GM23338 (cell line): ENCODE results near the gene LILRB5.

Source experiments
- EZH2 ChIP-seq: fragments of 200-600 bp; sonication (generic); IDR thresholded peaks from one replicate; pipeline ENCODE4 v1.8.0; 2017; ENCODE audit warnings: antibody characterized with exemption, mild to moderate bottlenecking, low read depth; ENCODE audit not compliant: unreplicated experiment
- EZH2phosphoT487 ChIP-seq: fragments of 200-600 bp; sonication (generic); IDR thresholded peaks from one replicate; pipeline ENCODE4 v1.8.1; 2018; ENCODE audit warnings: antibody characterized with exemption; ENCODE audit not compliant: unreplicated experiment
- JUNB ChIP-seq: IDR thresholded peaks from one replicate; pipeline ENCODE4 v1.6.1; 2016; ENCODE audit warnings: antibody characterized with exemption; ENCODE audit not compliant: unreplicated experiment
- TF ChIP-seq, protein P1 (sequence below): IDR thresholded peaks from one replicate; pipeline ENCODE4 v1.6.1; 2018; ENCODE audit warnings: antibody characterized with exemption; ENCODE audit not compliant: unreplicated experiment
- TF ChIP-seq, protein P2 (sequence below), 2 experiments: fragments of 200-600 bp in 1 of 2; sonication (generic) in 1 of 2; conservative IDR thresholded peaks; 2 replicates each; pipeline versions ENCODE4 v1.5.1 to v1.6.1; 2016 to 2017; ENCODE audit warnings: antibody characterized with exemption in 2 of 2, low read depth in 2 of 2, mild to moderate bottlenecking in 2 of 2, moderate library complexity in 1 of 2
- TF ChIP-seq, protein P3 (sequence below): fragments of 250-450 bp; sonication (Bioruptor Pico); IDR thresholded peaks from 2 replicates; pipeline ENCODE4 v1.5.0; 2020; ENCODE audit warnings: mild to moderate bottlenecking, moderate library complexity

GRCh38 chr19:54247106-54247930, 9.8 kb downstream of the LILRB5 start:
- TF ChIP-seq, protein P1, sequence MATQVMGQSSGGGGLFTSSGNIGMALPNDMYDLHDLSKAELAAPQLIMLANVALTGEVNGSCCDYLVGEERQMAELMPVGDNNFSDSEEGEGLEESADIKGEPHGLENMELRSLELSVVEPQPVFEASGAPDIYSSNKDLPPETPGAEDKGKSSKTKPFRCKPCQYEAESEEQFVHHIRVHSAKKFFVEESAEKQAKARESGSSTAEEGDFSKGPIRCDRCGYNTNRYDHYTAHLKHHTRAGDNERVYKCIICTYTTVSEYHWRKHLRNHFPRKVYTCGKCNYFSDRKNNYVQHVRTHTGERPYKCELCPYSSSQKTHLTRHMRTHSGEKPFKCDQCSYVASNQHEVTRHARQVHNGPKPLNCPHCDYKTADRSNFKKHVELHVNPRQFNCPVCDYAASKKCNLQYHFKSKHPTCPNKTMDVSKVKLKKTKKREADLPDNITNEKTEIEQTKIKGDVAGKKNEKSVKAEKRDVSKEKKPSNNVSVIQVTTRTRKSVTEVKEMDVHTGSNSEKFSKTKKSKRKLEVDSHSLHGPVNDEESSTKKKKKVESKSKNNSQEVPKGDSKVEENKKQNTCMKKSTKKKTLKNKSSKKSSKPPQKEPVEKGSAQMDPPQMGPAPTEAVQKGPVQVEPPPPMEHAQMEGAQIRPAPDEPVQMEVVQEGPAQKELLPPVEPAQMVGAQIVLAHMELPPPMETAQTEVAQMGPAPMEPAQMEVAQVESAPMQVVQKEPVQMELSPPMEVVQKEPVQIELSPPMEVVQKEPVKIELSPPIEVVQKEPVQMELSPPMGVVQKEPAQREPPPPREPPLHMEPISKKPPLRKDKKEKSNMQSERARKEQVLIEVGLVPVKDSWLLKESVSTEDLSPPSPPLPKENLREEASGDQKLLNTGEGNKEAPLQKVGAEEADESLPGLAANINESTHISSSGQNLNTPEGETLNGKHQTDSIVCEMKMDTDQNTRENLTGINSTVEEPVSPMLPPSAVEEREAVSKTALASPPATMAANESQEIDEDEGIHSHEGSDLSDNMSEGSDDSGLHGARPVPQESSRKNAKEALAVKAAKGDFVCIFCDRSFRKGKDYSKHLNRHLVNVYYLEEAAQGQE = no peak
- TF ChIP-seq, protein P2, sequence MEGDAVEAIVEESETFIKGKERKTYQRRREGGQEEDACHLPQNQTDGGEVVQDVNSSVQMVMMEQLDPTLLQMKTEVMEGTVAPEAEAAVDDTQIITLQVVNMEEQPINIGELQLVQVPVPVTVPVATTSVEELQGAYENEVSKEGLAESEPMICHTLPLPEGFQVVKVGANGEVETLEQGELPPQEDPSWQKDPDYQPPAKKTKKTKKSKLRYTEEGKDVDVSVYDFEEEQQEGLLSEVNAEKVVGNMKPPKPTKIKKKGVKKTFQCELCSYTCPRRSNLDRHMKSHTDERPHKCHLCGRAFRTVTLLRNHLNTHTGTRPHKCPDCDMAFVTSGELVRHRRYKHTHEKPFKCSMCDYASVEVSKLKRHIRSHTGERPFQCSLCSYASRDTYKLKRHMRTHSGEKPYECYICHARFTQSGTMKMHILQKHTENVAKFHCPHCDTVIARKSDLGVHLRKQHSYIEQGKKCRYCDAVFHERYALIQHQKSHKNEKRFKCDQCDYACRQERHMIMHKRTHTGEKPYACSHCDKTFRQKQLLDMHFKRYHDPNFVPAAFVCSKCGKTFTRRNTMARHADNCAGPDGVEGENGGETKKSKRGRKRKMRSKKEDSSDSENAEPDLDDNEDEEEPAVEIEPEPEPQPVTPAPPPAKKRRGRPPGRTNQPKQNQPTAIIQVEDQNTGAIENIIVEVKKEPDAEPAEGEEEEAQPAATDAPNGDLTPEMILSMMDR (conservative IDR thresholded peaks at IDR 0.05; ENCODE audit: low read depth in 2 of 2) = no peak
- TF ChIP-seq, protein P3, sequence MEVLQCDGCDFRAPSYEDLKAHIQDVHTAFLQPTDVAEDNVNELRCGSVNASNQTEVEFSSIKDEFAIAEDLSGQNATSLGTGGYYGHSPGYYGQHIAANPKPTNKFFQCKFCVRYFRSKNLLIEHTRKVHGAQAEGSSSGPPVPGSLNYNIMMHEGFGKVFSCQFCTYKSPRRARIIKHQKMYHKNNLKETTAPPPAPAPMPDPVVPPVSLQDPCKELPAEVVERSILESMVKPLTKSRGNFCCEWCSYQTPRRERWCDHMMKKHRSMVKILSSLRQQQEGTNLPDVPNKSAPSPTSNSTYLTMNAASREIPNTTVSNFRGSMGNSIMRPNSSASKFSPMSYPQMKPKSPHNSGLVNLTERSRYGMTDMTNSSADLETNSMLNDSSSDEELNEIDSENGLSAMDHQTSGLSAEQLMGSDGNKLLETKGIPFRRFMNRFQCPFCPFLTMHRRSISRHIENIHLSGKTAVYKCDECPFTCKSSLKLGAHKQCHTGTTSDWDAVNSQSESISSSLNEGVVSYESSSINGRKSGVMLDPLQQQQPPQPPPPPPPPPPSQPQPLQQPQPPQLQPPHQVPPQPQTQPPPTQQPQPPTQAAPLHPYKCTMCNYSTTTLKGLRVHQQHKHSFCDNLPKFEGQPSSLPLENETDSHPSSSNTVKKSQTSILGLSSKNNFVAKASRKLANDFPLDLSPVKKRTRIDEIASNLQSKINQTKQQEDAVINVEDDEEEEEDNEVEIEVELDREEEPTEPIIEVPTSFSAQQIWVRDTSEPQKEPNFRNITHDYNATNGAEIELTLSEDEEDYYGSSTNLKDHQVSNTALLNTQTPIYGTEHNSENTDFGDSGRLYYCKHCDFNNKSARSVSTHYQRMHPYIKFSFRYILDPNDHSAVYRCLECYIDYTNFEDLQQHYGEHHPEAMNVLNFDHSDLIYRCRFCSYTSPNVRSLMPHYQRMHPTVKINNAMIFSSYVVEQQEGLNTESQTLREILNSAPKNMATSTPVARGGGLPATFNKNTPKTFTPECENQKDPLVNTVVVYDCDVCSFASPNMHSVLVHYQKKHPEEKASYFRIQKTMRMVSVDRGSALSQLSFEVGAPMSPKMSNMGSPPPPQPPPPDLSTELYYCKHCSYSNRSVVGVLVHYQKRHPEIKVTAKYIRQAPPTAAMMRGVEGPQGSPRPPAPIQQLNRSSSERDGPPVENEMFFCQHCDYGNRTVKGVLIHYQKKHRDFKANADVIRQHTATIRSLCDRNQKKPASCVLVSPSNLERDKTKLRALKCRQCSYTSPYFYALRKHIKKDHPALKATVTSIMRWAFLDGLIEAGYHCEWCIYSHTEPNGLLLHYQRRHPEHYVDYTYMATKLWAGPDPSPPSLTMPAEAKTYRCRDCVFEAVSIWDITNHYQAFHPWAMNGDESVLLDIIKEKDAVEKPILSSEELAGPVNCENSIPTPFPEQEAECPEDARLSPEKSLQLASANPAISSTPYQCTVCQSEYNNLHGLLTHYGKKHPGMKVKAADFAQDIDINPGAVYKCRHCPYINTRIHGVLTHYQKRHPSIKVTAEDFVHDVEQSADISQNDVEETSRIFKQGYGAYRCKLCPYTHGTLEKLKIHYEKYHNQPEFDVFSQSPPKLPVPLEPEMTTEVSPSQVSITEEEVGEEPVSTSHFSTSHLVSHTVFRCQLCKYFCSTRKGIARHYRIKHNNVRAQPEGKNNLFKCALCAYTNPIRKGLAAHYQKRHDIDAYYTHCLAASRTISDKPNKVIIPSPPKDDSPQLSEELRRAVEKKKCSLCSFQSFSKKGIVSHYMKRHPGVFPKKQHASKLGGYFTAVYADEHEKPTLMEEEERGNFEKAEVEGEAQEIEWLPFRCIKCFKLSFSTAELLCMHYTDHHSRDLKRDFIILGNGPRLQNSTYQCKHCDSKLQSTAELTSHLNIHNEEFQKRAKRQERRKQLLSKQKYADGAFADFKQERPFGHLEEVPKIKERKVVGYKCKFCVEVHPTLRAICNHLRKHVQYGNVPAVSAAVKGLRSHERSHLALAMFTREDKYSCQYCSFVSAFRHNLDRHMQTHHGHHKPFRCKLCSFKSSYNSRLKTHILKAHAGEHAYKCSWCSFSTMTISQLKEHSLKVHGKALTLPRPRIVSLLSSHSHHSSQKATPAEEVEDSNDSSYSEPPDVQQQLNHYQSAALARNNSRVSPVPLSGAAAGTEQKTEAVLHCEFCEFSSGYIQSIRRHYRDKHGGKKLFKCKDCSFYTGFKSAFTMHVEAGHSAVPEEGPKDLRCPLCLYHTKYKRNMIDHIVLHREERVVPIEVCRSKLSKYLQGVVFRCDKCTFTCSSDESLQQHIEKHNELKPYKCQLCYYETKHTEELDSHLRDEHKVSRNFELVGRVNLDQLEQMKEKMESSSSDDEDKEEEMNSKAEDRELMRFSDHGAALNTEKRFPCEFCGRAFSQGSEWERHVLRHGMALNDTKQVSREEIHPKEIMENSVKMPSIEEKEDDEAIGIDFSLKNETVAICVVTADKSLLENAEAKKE (CRISPR knock-in tag) = no peak
- TF ChIP-seq EZH2 (no peak), EZH2phosphoT487 (no peak), JUNB (no peak)
